ENCODE results near the gene PSAPL1. TPM values are rescaled to one million over a fixed set of nuclear protein-coding genes. Genes with fewer than 3 reads are reported as not detected.

Gene PSAPL1
- total RNA-seq, 1 experiment from 2014 or later, result 14.3 TPM

DNA sequence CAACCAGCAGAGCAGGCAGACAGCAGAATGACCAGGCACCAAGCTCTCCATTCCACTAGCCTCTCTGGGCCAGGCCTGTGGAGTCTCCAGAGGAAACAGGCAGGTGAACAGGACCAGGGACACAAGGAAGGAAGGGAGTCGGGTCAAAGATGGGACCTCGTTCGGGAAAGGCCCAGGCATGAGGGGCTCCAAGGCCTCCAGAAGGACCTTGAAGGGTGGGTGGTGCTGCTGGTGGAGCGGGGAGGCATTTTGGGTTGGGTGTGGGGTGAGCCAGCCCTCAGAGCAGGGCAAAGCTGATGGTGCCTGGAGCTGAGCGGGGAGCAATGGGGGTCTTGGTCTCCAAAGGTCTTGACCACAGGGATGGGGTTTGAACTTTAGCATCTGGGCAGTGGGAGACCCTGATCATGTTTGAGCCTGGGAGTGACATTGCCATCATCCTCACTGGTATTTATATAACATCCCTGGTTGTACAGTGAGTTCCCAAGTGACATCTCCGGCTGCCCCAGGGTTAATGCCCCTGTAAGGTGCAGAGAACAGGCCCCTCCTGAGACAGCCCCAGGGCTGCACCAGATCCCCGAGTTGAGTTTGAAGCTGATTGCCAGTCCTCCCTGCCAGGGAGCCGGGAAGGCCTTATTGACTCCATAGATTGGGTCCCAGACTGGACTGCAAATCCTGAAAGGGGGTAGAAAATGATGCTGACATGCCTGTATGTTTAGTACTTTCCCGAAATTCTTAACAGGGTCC lies 52.7 kb downstream of the PSAPL1 start:
- CTCF ChIA-PET, result no interaction called here
- POLR2A ChIA-PET, result no interaction called here
- Histone ChIP-seq H3K4me3 (ENCODE audit: low read depth, low read length) (no peak overlapping the region), H3K4me1 (no peaks in the 10 kb centered on the region), H3K9me3 (peaks cover 6% of the 10 kb centered on the region; the same call in 1 of the 2 replicates), H3K36me3 (ENCODE audit: control insufficient read depth, insufficient read depth, low read length) (no peaks in the 10 kb centered on the region), H3K27me3 (replicated peaks; ENCODE audit: control insufficient read depth, insufficient read depth, low read length) (no peaks in the 10 kb centered on the region)
- H3K4me1 Mint-ChIP-seq (ENCODE audit: low read depth, unreplicated experiment), result no peaks in the 10 kb centered on the region
- H3K27ac Mint-ChIP-seq (ENCODE audit: unreplicated experiment), result no peak overlapping the region
- H3K4me3 Mint-ChIP-seq (ENCODE audit: unreplicated experiment), result no peak overlapping the region
- H3K27me3 Mint-ChIP-seq (ENCODE audit: insufficient read depth, unreplicated experiment), result no peaks in the 10 kb centered on the region
- TF ChIP-seq CTCF (IDR thresholded peaks at IDR 0.05; ENCODE audit: insufficient read depth in 1 of 2, low read depth in 1 of 2, low read length in 1 of 2, severe bottlenecking in 1 of 2, unreplicated experiment in 1 of 2), result no peak
- BruUV-seq (replicated peaks), result no TSS peak
- DNase-seq, result no peak
- intact Hi-C loops (cut with micrococcal nuclease; ENCODE audit: unreplicated experiment), result no loop called here
- H3K36me3 Mint-ChIP-seq (ENCODE audit: insufficient read depth, unreplicated experiment), result no peaks in the 10 kb centered on the region
- no peaks in the 10 kb centered on the region for H3K9me3 Mint-ChIP-seq (ENCODE audit: unreplicated experiment)

DNA sequence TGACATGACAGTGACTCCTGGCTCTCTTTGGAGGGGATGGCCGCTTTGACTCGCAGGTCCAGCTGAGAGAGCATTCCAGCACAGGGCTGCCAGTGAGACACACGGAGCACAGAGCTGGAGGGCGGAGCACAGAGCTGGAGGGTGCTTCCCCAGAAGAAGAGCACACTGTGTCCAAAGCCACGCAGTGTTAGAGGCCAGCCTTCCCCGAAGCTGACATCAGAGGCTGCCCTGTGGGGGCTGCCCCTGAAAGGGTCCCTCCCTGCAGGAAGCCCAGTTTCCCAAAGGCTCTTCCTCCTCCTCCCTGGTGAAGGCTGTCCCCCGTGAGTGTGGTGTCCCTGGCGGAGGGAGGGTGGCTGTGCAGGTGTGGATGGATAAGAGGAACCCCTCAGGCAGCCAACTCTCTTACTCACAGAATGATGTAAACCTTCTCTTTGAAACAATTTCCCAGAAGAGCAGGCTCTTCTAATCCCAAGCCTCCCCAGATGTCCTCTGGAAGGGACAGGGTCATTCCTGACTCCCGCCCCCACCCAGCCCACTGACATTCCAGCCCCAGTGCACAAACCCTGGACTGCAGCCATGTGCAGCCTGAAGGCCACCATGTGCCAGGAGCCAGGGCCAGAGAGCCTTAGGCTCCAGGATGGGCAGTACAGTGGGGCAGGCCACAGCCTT lies 53.4 kb downstream of the PSAPL1 start:
- Mint-ChIP-seq H3K4me1 (ENCODE audit: low read depth, unreplicated experiment) (no peaks in the 10 kb centered on the region), H3K36me3 (ENCODE audit: insufficient read depth, unreplicated experiment) (no peaks in the 10 kb centered on the region), H3K4me3 (ENCODE audit: unreplicated experiment) (no peak overlapping the region), H3K27me3 (ENCODE audit: insufficient read depth, unreplicated experiment) (no peaks in the 10 kb centered on the region), H3K27ac (ENCODE audit: unreplicated experiment) (no peak overlapping the region), H3K9me3 (ENCODE audit: unreplicated experiment) (no peaks in the 10 kb centered on the region)
- H3K27me3 ChIP-seq (replicated peaks; ENCODE audit: control insufficient read depth, insufficient read depth, low read length), result no peaks in the 10 kb centered on the region
- DNase-seq, result no peak
- H3K36me3 ChIP-seq (ENCODE audit: control insufficient read depth, insufficient read depth, low read length), result no peaks in the 10 kb centered on the region
- POLR2A ChIA-PET, result no interaction called here
- no peaks in the 10 kb centered on the region for H3K4me1 ChIP-seq
- TF ChIP-seq CTCF (IDR thresholded peaks at IDR 0.05; ENCODE audit: insufficient read depth in 1 of 2, low read depth in 1 of 2, low read length in 1 of 2, severe bottlenecking in 1 of 2, unreplicated experiment in 1 of 2), result no peak
- intact Hi-C loops (cut with micrococcal nuclease; ENCODE audit: unreplicated experiment), result no loop called here
- H3K4me3 ChIP-seq (ENCODE audit: low read depth, low read length), result no peak overlapping the region
- no TSS peak for BruUV-seq (replicated peaks)
- H3K9me3 ChIP-seq, result peaks cover 6% of the 10 kb centered on the region; the same call in 1 of the 2 replicates
- CTCF ChIA-PET, result no interaction called here

Small RNAs within 50 kb of the gene (microRNA-seq; reads per million reads assigned to microRNA genes)
- gene MIR4274, result not detected

Other genes with a start within 250 kb of the PSAPL1 start
- gene SORCS2, start 242.4 kb downstream of the PSAPL1 start, total RNA-seq (2022), result 1.6 and 2.1 TPM in 2 replicates

Measured in Caco-2 (cell line).